Type B pancreatic cell (in vitro differentiated cells): ENCODE measurements around the gene ALDH3A1. TPM values are rescaled to one million over a fixed set of nuclear protein-coding genes. Genes with fewer than 3 reads are reported as not detected.

ENCODE experiments used
- DNase-seq: peaks from one replicate; pipeline ENCODE4 v3.0.0; 2021; ENCODE audit warnings: mixed read lengths; ENCODE audit not compliant: unreplicated experiment; ENCODE audit errors: extremely low spot score
- H3K27ac Mint-ChIP-seq: 2 replicates; pipeline ENCODE4 v1.8.0; 2021; ENCODE audit warnings: mild to moderate bottlenecking, mixed read lengths
- H3K27me3 Mint-ChIP-seq: 2 replicates; pipeline ENCODE4 v1.8.0; 2021; ENCODE audit warnings: mixed read lengths
- H3K36me3 Mint-ChIP-seq: 2 replicates; pipeline ENCODE4 v1.8.0; 2021; ENCODE audit warnings: mixed read lengths
- H3K4me1 Mint-ChIP-seq: one replicate; pipeline ENCODE4 v1.8.0; 2021; ENCODE audit warnings: mixed read lengths; ENCODE audit not compliant: unreplicated experiment
- H3K4me3 Mint-ChIP-seq: 2 replicates; pipeline ENCODE4 v1.8.0; 2021; ENCODE audit warnings: mild to moderate bottlenecking, mixed read lengths
- H3K9me3 Mint-ChIP-seq: 2 replicates; pipeline ENCODE4 v1.8.0; 2021; ENCODE audit warnings: mixed read lengths
- total RNA-seq: library from RNA; stranded (reverse); gene quantifications from 2 replicates; pipeline ENCODE4 v1.2.1, GENCODE V29; 2021; ENCODE audit warnings: low replicate concordance
- TF ChIP-seq, protein P1 (sequence below): fragments of 200-600 bp; sonication (generic); conservative IDR thresholded peaks from 2 replicates; pipeline ENCODE4 v1.5.0; 2021; ENCODE audit warnings: antibody characterized with exemption, mild to moderate bottlenecking

ALDH3A1 gene
- total RNA-seq, 1 donor from 2014 or later: 0.77 TPM

DNA sequence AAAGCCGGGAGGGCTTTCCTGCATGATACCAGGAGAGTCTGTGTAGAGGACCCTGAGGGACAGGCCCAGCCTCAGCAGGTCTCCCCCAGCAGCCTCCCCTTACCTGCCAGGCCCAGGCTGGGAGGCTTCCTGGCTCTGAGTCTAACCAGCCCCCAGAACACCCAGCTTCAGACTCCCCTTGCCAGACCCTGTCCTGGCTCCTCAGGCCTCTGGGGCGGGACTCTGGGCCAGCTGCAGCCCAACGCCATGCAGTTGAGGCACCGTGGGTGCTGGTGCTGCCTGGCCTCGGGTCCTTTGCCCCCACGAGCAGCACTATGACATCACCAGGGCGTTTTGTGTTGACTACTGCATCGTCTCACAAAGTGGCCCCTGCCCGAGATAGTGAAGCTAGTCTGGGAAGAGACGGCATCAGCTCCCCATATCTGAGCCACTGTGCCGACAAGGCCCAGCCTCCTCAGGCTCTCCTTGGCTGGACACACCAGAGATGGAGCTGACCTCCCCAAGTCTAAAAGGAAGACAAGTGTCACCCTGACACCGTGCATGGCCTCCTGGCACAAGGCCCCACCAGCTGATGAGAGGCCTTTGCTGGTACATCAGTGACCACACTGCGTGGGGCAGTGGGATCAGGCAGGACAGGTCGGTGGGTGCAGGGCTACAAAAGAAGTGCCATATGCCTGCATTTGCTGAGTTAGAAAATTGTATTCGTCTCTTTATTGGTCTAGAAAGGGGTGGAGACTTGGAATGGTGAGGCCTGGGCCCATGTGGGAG lies 10.6 kb downstream of the ALDH3A1 start:
- no peak for DNase-seq
- TF ChIP-seq, protein P1, sequence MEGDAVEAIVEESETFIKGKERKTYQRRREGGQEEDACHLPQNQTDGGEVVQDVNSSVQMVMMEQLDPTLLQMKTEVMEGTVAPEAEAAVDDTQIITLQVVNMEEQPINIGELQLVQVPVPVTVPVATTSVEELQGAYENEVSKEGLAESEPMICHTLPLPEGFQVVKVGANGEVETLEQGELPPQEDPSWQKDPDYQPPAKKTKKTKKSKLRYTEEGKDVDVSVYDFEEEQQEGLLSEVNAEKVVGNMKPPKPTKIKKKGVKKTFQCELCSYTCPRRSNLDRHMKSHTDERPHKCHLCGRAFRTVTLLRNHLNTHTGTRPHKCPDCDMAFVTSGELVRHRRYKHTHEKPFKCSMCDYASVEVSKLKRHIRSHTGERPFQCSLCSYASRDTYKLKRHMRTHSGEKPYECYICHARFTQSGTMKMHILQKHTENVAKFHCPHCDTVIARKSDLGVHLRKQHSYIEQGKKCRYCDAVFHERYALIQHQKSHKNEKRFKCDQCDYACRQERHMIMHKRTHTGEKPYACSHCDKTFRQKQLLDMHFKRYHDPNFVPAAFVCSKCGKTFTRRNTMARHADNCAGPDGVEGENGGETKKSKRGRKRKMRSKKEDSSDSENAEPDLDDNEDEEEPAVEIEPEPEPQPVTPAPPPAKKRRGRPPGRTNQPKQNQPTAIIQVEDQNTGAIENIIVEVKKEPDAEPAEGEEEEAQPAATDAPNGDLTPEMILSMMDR: no peak
- H3K9me3 Mint-ChIP-seq: no peaks in the 10 kb centered on the region
- no peak overlapping the region for H3K27ac Mint-ChIP-seq
- H3K4me1 Mint-ChIP-seq: peaks cover 4% of the 10 kb centered on the region
- H3K27me3 Mint-ChIP-seq: no peaks in the 10 kb centered on the region
- no peak overlapping the region for H3K4me3 Mint-ChIP-seq
- H3K36me3 Mint-ChIP-seq: no peaks in the 10 kb centered on the region

DNA sequence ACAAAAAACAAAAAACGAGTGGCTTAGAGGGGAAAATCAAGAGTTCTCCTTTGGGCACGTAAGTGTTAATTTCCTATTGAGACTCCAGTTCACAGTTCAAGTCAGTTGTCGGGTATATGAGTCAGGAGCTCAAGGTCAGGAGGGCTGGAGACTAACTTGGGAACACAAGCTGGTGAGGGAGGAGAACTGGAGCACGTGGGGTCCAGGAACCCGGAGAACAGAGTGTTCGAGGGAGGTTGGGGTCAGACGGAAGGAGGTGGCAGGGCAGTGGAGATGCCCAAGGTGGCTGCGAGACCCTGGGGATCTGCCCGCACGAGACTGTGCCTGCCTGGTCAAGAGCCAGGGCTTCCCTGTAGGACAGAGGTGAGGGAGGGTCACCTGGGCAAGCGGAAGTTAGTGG lies 12.0 kb downstream of the ALDH3A1 start:
- Mint-ChIP-seq H3K4me3 (no peak overlapping the region), H3K9me3 (no peaks in the 10 kb centered on the region), H3K4me1 (peaks cover 4% of the 10 kb centered on the region), H3K36me3 (no peaks in the 10 kb centered on the region), H3K27ac (no peak overlapping the region), H3K27me3 (no peaks in the 10 kb centered on the region)
- peak; percentile 57 for DNase-seq
- TF ChIP-seq, protein P1: no peak

DNA sequence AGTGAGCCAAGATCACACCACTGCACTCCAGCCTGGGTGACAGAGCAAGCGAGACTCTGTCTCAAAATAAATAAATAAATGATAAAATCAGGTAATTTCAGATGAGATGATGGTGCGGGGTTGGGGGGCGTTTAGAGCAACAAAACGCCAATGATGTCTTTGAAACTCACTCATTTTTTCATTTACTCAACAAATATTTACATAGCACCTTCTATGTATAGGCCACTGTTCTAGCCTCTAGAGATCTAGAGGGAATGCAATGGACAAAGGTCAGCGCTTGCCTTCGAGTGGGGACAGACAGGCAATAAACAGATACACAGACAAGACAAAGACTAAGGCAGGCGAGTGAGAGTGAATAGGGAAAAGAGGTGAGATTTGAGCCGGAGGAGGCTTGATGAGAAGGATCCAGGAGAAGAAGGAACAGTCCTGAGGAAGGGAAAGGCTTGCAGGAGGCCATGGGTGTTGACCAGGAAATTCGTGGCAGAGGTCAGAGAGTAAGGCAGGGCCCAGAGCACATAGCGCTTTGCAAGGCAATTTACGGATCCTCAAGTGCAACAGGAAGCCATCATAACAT lies 14.1 kb downstream of the ALDH3A1 start:
- Mint-ChIP-seq H3K27ac (no peak overlapping the region), H3K27me3 (no peaks in the 10 kb centered on the region), H3K4me1 (peaks cover 4% of the 10 kb centered on the region), H3K9me3 (no peaks in the 10 kb centered on the region), H3K36me3 (no peaks in the 10 kb centered on the region), H3K4me3 (peak overlapping the region; percentile 5)
- TF ChIP-seq, protein P1: no peak
- DNase-seq: no peak

DNA sequence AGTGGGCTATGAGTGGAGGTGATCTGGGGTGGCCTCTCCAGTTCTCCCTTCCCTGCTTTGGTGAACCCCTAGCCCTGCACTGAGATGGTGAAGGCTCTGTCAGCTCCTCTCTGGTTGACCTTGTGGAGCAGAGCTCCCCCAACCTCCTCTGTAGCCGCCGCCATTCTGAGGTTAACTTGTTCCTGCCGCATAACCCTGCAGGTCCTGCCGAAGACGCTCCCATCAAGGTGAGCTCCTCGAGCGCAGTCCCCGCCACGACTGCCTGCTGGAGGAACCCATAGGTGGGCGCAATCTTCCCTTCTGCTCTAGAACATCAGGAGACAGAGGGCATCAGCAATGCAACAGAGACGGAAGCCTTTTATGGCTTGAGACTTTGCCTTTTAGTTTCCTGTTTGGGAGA lies 16.5 kb downstream of the ALDH3A1 start:
- H3K9me3 Mint-ChIP-seq: no peaks in the 10 kb centered on the region
- DNase-seq: peak; percentile 60
- H3K4me1 Mint-ChIP-seq: peaks cover 4% of the 10 kb centered on the region
- no peaks in the 10 kb centered on the region for H3K27me3 Mint-ChIP-seq
- TF ChIP-seq, protein P1: no peak
- no peak overlapping the region for H3K27ac Mint-ChIP-seq
- no peaks in the 10 kb centered on the region for H3K36me3 Mint-ChIP-seq
- H3K4me3 Mint-ChIP-seq: no peak overlapping the region

DNA sequence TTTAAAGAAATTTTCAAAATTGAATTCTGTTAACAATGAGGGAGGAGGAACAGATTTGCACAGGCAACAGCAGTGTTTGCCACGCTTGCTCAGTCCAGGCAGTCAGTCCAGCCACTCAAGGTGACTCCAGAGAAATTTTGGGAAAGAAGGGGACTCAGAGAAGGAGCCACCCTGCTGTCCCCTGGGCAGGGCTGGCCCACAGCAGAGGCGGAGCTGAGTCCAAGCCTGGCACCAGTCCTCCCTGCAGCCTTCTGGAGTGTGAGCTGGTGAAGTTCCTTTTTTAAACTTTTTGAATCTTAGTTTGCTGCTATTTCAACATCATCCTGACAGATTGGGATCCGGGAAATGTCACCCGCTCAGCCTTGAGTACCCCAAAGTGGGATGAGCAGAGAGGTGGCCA lies 17.3 kb downstream of the ALDH3A1 start:
- Mint-ChIP-seq H3K27me3 (no peaks in the 10 kb centered on the region), H3K36me3 (no peaks in the 10 kb centered on the region), H3K27ac (no peak overlapping the region), H3K4me3 (no peak overlapping the region), H3K4me1 (peaks cover 4% of the 10 kb centered on the region), H3K9me3 (no peaks in the 10 kb centered on the region)
- DNase-seq: no peak
- TF ChIP-seq, protein P1: no peak
